Activated CD8-positive, alpha-beta memory T cell treated with anti-CD3 and anti-CD28 coated beads for 24 hours (primary cell): Measurements from ENCODE around the gene PRKCI.
"Not testable (repeated sequence)": the region's sequence is repeated elsewhere in the genome, so short reads cannot be mapped to it uniquely, and the experiment has no call there.

ENCODE experiments used
- DNase-seq: peaks from one replicate; pipeline ENCODE4 v3.0.0-alpha.2; 2020

The PRKCI gene

DNA sequence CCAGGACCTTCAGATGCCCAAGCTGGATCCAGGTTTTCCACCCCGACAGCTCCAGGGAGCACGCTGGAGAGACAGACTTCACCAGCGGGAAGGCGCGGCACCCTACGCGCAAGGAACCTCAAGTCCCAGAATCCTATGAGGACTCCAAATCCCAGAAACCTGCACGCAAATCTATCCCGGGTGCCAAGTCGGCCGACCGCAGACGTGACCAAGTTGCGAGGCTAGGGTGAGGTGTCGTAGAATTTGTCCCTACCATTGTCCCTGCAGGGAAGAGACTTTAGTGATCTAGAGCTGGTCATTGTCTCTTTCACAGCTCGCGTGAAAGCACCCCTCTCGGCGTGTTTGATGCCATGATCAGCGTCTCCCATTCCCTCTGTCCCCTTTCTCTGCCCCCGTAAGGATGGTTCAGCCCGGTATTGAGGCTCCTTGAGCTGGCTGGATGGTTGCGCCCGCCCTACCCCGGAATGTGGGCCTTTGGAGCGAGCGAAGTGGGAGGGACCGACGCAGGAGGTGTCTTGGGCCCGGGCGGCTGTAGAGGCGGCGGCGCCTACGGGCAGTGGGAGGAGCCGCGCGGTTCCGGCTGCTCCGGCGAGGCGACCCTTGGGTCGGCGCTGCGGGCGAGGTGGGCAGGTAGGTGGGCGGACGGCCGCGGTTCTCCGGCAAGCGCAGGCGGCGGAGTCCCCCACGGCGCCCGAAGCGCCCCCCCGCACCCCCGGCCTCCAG lies at the start of gene PRKCI:
Gene PRKCI (plus strand): TSS at position 501 of the 723 bp plus-strand sequence. CDS start 246 bp downstream, outside the sequence.
- DNase-seq = peak; percentile 91

GRCh38 chr3:170178651-170179050 lies 43.6 kb upstream of the PRKCI start:
- DNase-seq = no peak

DNA sequence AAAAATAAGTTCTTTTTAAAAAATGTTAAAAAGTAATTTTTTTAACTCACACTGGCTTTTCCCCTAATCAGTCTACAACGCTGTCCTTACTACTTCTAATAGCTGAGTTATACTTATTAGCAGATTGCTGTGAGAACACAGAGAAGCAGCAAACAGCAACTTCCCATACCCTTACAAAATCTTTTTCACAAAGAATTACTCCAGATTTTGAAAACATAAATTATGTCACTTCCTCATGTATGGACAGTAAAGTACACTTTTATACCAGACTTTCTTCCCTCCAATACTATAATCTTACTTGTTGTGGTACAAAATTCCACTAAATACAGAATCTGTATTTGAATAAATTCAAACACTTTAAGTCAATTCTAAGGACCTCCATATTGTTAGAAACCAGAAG lies 42.8 kb upstream of the PRKCI start:
- DNase-seq = no peak

DNA sequence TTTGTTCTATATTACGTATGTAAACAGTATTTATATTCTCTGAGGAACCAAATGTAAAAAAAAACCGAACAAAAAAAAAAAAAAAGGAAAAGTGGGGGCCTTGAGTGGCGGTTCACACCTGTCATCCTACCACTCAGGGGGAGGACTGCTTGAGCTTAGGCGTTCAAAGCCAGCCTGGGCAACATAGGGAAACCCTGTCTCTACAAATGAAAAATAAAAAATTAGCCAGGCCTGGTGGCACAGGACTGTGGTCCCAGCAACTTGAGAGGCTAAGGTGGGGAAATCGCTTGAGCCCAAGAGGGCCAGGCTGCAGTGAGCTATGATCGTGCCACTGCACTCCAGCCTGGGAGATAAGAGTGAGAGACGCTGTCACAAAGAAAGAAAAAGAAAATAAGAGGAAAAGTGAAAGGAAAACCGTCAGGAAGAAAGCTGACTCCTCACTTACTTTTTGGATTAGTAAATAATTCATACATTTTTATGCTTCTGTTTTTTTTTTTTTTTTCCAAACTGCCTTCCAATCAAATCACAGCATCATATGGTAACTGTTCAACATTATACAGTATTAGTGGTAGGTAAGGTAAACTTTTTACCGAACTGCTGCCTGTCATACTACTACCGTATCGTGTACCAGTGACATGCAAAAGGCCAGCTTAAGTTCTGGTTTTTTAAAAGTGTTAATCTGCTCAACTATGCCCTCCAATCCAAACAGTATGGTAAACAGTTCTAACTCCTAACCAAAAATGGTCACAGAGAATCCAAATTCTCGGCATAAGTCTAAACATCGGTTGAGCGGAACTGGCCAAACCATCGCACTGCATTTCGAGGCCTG lies 41.9 kb upstream of the PRKCI start:
- no peak for DNase-seq

GRCh38 chr3:170180908-170181885 lies 41.0 kb upstream of the PRKCI start, which contains the start of gene PHC3:
TSS of gene PHC3 (minus strand) at chr3:170181733. CDS start at chr3:170181715, 18 bp downstream.
- peak; percentile 95 for DNase-seq

GRCh38 chr3:170189398-170190256 lies 32.6 kb upstream of the PRKCI start:
- DNase-seq = no peak

DNA sequence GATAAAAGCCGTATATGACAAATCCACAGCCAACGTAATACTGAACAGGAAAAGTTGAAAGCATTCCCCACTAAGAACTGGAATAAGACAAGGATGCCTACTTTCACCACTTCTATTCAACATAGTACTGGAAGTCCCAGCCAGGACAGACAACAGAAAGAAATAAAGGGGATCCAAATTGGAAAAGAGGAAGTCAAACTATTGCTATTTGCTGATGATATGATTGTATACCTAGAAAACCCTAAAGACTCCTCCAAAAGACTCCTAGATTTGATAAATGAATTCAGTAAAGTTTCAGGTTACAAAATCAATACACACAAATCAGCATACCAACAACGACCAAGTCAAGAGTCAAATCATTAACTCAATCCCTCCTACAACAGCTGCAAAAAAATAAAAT lies 26.5 kb upstream of the PRKCI start:
- DNase-seq = not testable (repeated sequence)

- no peak for DNase-seq
These were observed 25.4 kb upstream of the PRKCI start for GRCh38 chr3:170196833-170197232.

DNA sequence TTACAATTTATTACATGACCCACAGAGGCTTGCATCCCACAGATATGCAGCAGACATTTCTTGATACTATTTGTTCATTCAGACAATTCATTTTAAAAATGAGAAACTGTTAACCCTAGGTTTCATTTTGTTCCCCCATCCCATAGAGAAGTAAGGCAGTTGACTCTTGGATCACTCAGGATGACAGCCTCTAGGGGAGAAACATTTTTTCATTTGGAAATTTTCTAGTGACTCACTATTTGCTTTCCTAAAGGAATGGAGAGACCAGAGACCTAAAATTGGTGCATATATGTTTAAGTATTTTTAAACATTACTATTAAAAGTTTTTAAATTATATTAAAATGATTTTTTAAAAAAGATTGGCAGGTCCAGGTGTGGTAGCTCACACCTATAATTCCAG lies 21.2 kb upstream of the PRKCI start:
- DNase-seq = no peak

DNA sequence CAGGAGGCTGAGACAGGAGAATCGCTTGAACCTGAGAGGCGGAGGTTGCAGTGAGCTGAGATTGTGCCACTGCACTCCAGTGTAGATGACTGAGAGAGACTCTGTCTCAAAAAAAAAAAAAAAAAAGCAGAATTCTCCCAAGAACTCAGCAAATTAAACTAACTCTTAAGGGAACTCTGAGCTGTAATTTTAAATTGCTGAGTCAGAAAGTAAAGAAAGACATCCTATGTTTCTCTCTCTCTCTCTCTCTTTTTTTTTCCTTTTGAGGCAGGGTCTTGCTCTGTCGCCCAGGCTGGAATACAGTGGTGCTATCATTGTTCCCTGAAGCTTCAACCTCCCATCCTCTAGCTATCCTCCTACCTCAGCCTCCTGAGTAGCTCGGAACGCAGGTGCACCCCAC lies 20.7 kb upstream of the PRKCI start:
- DNase-seq = no peak

DNA sequence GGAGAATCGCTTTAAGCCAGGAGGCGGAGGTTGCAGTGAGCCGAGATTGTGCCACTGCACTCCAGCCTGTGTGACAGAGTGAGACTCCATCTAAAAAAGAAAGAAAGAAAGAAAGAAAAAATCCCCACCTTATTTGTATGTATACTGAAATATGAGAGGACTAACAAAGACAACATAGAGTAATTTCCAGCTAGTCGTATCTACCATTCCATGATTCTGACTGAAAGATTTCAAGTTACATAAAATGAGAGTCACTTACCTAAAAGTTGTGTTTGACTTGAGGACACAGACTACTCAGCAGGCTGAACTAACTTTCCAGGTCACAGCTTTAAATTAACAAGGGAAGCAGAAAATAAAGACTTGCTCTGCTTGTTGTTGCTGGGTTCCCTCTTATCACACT lies 18.8 kb upstream of the PRKCI start:
- DNase-seq = no peak

- no peak for DNase-seq
These were observed 18.2 kb upstream of the PRKCI start for GRCh38 chr3:170204023-170204472.

DNA sequence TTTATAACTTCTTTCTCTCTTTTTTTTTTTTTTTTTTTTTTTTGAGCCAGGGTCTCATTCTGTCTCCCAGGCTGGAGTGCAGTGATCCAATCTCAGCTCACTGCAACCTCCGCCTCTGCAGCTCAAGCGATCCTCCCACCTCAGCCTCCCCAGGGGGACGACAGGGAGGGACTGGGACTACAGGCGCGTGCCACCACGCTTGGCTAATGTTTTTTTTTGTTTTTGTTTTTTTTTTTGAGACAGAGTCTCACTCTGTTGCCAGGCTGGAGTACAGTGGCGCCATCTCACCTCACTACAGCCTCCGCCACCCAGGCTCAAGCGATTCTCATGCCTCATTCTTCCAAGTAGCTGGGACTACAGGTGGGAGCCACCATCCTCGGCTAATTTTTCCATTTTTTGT lies 17.7 kb upstream of the PRKCI start:
- DNase-seq = no peak

DNA sequence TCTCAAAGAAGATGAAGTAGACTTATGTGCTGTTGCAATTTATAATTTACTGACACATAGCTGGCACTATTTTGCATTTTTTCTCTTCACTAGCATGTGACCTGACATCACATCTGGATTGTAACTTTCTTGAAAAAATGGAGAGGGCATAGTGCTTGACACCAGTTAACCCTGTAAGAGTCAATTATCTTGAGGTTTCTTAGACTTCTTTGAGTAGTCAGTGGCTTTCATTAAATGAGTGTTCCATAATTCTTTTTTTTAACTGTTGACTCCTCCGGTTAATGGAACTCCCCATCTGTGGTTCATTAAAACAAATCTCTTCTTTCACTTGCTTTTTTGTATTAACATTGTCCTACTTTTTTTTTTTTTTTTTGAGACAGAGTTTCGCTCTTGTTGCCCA lies 16.9 kb upstream of the PRKCI start:
- DNase-seq = no peak

DNA sequence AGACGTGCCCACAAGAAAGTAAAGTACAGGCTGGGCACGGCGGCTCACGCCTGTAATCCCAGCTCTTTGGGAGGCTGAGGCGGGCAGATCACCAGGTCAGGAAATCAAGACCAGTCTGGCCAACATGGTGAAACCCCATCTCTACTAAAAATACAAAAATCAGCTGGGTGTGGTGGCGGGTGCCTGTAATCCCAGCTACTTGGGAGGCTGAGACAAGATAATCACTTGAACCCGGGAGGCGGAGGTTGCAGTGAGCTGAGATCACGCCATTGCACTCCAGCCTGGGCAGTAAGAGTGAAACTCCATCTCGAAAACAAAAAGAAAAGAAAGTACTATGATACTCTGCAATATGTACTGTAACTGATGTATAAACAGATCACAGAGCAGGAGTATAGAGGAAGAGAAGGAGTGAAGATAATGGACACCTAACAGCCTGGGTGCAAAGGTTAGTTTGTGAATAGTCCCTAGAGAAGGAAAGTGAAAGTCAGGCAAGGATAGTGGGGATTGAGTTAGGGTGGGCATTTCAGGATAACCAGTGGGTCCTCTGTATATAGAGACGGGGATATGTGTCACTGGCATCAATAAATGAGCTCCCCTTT lies 16.0 kb upstream of the PRKCI start:
- DNase-seq = not testable (repeated sequence)

DNA sequence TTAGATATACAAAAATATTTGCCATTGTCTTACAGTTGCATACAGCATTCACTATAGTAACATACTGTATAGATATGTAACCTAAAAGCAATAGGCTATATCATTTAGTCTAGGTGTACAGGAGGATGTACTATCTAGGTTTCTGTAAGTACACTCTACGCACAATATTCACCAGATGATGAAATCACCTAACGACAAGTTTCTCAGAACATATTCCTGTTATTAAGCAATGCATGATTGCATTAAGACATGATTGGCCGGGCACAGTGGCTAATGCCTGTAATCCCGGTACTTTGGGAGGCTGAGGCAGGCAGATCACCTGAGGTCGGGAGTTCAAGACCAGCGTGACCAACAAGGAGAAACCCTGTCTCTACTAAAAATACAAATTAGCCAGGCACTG lies 14.5 kb upstream of the PRKCI start:
- DNase-seq = no peak

DNA sequence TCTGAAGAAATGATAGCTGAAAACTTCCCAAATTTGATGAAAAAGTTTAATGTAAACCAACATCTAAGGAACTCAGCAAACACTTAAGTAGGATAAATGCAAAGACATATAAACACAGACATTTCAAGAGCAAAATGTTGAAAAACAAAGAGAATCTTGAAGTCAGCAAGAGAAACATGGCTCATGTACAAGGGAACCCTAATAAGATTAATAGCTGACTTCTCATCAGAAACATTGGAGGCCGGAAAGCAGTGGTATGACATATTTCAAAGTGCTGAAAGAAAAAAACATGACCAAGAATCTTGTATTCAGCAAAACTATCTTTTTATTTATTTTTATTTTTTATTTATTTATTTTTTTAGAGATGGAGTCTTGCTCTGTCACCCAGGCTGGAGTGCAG lies 10.6 kb upstream of the PRKCI start:
- no peak for DNase-seq

DNA sequence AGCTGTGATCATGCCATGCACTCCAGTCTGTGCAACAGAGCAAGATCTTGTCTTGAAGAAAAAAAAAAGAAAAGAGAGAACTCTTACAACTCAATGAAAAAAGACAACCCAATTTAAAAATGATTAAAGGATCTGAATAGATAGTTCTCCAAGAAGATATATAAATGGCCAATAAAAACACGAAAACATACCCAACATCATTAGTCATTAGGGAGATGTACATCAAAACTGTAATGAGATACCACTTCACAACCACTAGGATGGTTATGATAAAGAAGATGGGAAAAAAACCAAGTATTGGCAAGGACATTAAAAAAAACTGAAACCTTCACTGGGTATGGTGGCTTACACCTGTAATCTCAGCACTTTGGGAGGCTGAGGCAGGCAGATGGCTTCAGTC lies 2.4 kb upstream of the PRKCI start:
- no peak for DNase-seq

GRCh38 chr3:170220871-170221270 lies 1.4 kb upstream of the PRKCI start:
- no peak for DNase-seq

- no peak for DNase-seq
These were observed 670 bp downstream of the PRKCI start for GRCh38 chr3:170222647-170223541.
